ENCODE measurements around the gene ALOX12.
"Not testable (repeated sequence)": the region's sequence is repeated elsewhere in the genome, so short reads cannot be mapped to it uniquely, and the experiment has no call there.

Gene ALOX12

DNA sequence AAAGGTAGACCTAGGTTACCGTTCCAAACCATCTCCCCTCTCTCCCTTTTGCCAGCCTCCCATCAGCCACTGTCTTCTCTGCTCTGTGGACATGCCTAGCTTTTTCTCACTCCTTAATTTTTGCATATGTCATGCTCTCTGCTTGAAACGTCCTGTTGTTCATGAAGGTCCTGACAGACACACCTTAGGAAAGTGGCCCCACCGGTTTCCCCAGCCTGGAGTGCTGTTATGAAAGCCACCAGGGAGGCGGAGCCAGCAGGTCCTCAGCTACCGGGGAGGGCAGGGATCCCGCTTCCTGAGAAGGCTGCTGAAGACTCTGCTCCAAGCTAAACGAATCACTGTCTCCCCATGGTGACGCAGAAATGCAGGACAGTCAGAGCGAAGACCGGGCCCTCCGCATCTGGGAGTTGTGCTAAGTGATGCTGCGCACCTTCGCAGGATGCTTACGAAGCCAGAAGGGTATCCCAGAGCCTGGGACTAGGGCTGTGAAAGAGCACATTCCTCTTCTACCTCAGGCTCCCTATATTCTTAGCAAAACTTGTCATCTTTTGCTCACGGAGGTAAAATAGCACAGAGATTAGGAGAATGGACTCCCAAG, 50.4 kb downstream of the ALOX12 start:
- no peak for DNase-seq (ENCODE audit: low read depth)

- not testable (repeated sequence) for DNase-seq (ENCODE audit: low read depth)
Observed at GRCh38 chr17:7046725-7047397, 51.0 kb downstream of the ALOX12 start.

GRCh38 chr17:7047566-7047965, 51.7 kb downstream of the ALOX12 start:
- DNase-seq (ENCODE audit: low read depth) = no peak

GRCh38 chr17:7048968-7049367, 53.1 kb downstream of the ALOX12 start:
- DNase-seq (ENCODE audit: low read depth) = no peak

- not testable (repeated sequence) for DNase-seq (ENCODE audit: low read depth)
Observed at GRCh38 chr17:7050583-7050982, 54.7 kb downstream of the ALOX12 start.

GRCh38 chr17:7056386-7056785, 60.5 kb downstream of the ALOX12 start:
- DNase-seq (ENCODE audit: low read depth) = no peak

GRCh38 chr17:7058831-7059447, 63.1 kb downstream of the ALOX12 start:
- no peak for DNase-seq (ENCODE audit: low read depth)

All from fibroblast of the conjunctiva (primary cell).